ENCODE data around the gene ATP1A3. TPM values are rescaled to one million over a fixed set of nuclear protein-coding genes. Genes with fewer than 3 reads are reported as not detected.
A peak's percentile ranks its signal among the peaks of the same experiment; 100 is the strongest.

ATP1A3 gene
- total and polyA plus RNA-seq, 2 of the 13 experiments (the other 11 are each of a cell fraction or from before 2014, with no cell fraction given) = 0.01 to 0.04 TPM

GRCh38 chr19:41959056-41960053 lies 34.7 kb downstream of the ATP1A3 start, which contains the start of gene RABAC1 (continued):
- TF ChIP-seq ZNF343 (CRISPR knock-in tag; IDR thresholded peaks at IDR 0.05) = no peak
- TF ChIP-seq TAF1 (CRISPR knock-in tag; IDR thresholded peaks at IDR 0.05) = peak; percentile 45; the same call in 1 of the 2 replicates
- no peak for TF ChIP-seq ZNF180 (CRISPR knock-in tag; IDR thresholded peaks at IDR 0.05; ENCODE audit: borderline replicate concordance, low read depth)
- TF ChIP-seq KLF15 (CRISPR knock-in tag; IDR thresholded peaks at IDR 0.05; ENCODE audit: borderline replicate concordance) = peak; percentile 24; the same call in 1 of the 2 replicates
- no peak for TF ChIP-seq SETDB1 (CRISPR knock-in tag; IDR thresholded peaks at IDR 0.05; ENCODE audit: borderline replicate concordance)
- peak; percentile 80 for TF ChIP-seq SUZ12 (IDR thresholded peaks at IDR 0.05; ENCODE audit: low read depth, low read length)
- no peak for TF ChIP-seq GZF1 (CRISPR knock-in tag; IDR thresholded peaks at IDR 0.05)
- peak; percentile 92 for TF ChIP-seq KLF12 (CRISPR knock-in tag; IDR thresholded peaks at IDR 0.05; ENCODE audit: borderline replicate concordance)
- no peak for TF ChIP-seq ZNF766 (CRISPR knock-in tag; IDR thresholded peaks at IDR 0.05; ENCODE audit: borderline replicate concordance)
- no peak; the same call in 1 of the 2 replicates for TF ChIP-seq HOXD1 (CRISPR knock-in tag; IDR thresholded peaks at IDR 0.05)
- TF ChIP-seq TFAP4 (IDR thresholded peaks at IDR 0.05; ENCODE audit: borderline replicate concordance, low read depth) = peak; percentile 43; the same call in 1 of the 2 replicates
- no peak for TF ChIP-seq ZFAT (CRISPR knock-in tag; conservative IDR thresholded peaks at IDR 0.05)
- TF ChIP-seq YY1 (IDR thresholded peaks at IDR 0.05; ENCODE audit: insufficient read depth, insufficient replicate concordance, low read depth, low read length) = peak; percentile 93
- TF ChIP-seq MLLT10 (CRISPR knock-in tag; IDR thresholded peaks at IDR 0.05) = no peak
- TF ChIP-seq CBX2 (IDR thresholded peaks at IDR 0.05; ENCODE audit: low read depth, low read length) = no peak
- no peak for TF ChIP-seq CBX2 (CRISPR knock-in tag; IDR thresholded peaks at IDR 0.05; ENCODE audit: low read depth)
- peak; percentile 53; the same call in 1 of the 2 replicates for TF ChIP-seq ZBTB7B (CRISPR knock-in tag; IDR thresholded peaks at IDR 0.05)
- no peak for TF ChIP-seq CEBPZ (IDR thresholded peaks at IDR 0.05; ENCODE audit: low read length)
- TF ChIP-seq RAD51 (IDR thresholded peaks at IDR 0.05; ENCODE audit: borderline replicate concordance) = no peak
- TF ChIP-seq, protein P1, sequence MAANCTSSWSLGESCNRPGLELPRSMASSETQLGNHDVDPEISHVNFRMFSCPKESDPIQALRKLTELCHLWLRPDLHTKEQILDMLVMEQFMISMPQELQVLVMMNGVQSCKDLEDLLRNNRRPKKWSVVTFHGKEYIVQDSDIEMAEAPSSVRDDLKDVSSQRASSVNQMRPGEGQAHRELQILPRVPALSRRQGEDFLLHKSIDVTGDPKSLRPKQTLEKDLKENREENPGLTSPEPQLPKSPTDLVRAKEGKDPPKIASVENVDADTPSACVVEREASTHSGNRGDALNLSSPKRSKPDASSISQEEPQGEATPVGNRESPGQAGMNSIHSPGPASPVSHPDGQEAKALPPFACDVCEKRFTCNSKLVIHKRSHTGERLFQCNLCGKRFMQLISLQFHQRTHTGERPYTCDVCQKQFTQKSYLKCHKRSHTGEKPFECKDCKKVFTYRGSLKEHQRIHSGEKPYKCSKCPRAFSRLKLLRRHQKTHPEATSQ (CRISPR knock-in tag; IDR thresholded peaks at IDR 0.05; ENCODE audit: borderline replicate concordance) = no peak
- no peak for TF ChIP-seq AGO1 (IDR thresholded peaks at IDR 0.05; ENCODE audit: low read depth, low read length, poor library complexity, severe bottlenecking)
- no peak for TF ChIP-seq JARID2 (CRISPR knock-in tag; IDR thresholded peaks at IDR 0.05; ENCODE audit: insufficient replicate concordance)

Measured in HepG2 (cell line).